ENCODE measurements around the gene ERLIN1. TPM values are rescaled to one million over a fixed set of nuclear protein-coding genes. Genes with fewer than 3 reads are reported as not detected.

ERLIN1 gene
- total RNA-seq, 1 experiment from 2014 or later = 23.5 TPM

DNA sequence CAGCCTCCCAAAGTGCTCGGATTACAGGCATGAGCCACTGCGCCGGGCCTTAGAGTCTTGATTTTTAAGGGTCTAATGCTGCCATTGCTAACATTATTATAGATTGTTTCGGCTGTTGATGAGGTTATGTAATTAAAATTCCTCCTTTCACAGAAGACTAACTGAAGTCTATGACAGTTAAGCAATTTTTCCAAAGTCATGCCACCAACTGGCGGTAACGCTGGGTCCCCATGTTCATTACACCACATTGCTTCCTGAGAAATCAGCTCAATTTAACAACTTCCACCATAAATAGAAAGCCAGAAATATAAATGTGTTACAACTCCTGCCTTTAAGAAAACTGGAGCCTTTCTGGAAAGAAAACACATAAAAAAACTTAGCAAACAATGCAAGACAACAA is 3.5 kb downstream of the ERLIN1 start (continued):
- no peak for TF ChIP-seq TEAD1 (CRISPR knock-in tag; IDR thresholded peaks at IDR 0.05)
- no peak for TF ChIP-seq SMAD3 (CRISPR knock-in tag; IDR thresholded peaks at IDR 0.05; ENCODE audit: borderline replicate concordance)
- no peak for TF ChIP-seq MYBL2 (CRISPR knock-in tag; IDR thresholded peaks at IDR 0.05)
- TF ChIP-seq, protein P1, sequence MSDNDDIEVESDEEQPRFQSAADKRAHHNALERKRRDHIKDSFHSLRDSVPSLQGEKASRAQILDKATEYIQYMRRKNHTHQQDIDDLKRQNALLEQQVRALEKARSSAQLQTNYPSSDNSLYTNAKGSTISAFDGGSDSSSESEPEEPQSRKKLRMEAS (CRISPR knock-in tag; IDR thresholded peaks at IDR 0.05) = no peak
- TF ChIP-seq ATF1 (CRISPR knock-in tag; IDR thresholded peaks at IDR 0.05) = no peak

GRCh38 chr10:100175875-100176274 is 10.0 kb downstream of the ERLIN1 start:
- ChIA-PET CTCF (no interaction called here), POLR2A (no interaction called here)
- no peak for ATAC-seq
- Mint-ChIP-seq H3K36me3 (peaks cover 30% of the 10 kb centered on the region), H3K4me1 (no peaks in the 10 kb centered on the region), H3K27ac (no peak overlapping the region), H3K27me3 (ENCODE audit: low read depth) (no peaks in the 10 kb centered on the region), H3K4me3 (no peak overlapping the region), H3K9me3 (no peaks in the 10 kb centered on the region)
- no peak for DNase-seq (ENCODE audit: low spot score)
- TF ChIP-seq, protein P2, sequence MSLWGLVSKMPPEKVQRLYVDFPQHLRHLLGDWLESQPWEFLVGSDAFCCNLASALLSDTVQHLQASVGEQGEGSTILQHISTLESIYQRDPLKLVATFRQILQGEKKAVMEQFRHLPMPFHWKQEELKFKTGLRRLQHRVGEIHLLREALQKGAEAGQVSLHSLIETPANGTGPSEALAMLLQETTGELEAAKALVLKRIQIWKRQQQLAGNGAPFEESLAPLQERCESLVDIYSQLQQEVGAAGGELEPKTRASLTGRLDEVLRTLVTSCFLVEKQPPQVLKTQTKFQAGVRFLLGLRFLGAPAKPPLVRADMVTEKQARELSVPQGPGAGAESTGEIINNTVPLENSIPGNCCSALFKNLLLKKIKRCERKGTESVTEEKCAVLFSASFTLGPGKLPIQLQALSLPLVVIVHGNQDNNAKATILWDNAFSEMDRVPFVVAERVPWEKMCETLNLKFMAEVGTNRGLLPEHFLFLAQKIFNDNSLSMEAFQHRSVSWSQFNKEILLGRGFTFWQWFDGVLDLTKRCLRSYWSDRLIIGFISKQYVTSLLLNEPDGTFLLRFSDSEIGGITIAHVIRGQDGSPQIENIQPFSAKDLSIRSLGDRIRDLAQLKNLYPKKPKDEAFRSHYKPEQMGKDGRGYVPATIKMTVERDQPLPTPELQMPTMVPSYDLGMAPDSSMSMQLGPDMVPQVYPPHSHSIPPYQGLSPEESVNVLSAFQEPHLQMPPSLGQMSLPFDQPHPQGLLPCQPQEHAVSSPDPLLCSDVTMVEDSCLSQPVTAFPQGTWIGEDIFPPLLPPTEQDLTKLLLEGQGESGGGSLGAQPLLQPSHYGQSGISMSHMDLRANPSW (CRISPR knock-in tag; conservative IDR thresholded peaks at IDR 0.05; ENCODE audit: low read depth) = no peak
- TF ChIP-seq USF1 (CRISPR knock-in tag; IDR thresholded peaks at IDR 0.05) (no peak), ETV6 (CRISPR knock-in tag; IDR thresholded peaks at IDR 0.05) (no peak), IRF2 (CRISPR knock-in tag; IDR thresholded peaks at IDR 0.05; ENCODE audit: borderline replicate concordance, low read depth) (no peak), AFF4 (CRISPR knock-in tag; IDR thresholded peaks at IDR 0.05; ENCODE audit: borderline replicate concordance) (no peak), ZBTB21 (CRISPR knock-in tag; IDR thresholded peaks at IDR 0.05; ENCODE audit: borderline replicate concordance) (no peak), NR3C1 (CRISPR knock-in tag; conservative IDR thresholded peaks at IDR 0.05; ENCODE audit: low read depth) (no peak), RELA (CRISPR knock-in tag; IDR thresholded peaks at IDR 0.05; ENCODE audit: borderline replicate concordance) (no peak), JUN (CRISPR knock-in tag; IDR thresholded peaks at IDR 0.05) (no peak), CREM (CRISPR knock-in tag; IDR thresholded peaks at IDR 0.05) (no peak), ZNF671 (CRISPR knock-in tag; IDR thresholded peaks at IDR 0.05) (no peak), GABPB1 (CRISPR knock-in tag; IDR thresholded peaks at IDR 0.05) (no peak), ZNF219 (CRISPR knock-in tag; IDR thresholded peaks at IDR 0.05; ENCODE audit: borderline replicate concordance) (no peak), ZNF425 (CRISPR knock-in tag; conservative IDR thresholded peaks at IDR 0.05) (no peak)
- TF ChIP-seq, protein P3, sequence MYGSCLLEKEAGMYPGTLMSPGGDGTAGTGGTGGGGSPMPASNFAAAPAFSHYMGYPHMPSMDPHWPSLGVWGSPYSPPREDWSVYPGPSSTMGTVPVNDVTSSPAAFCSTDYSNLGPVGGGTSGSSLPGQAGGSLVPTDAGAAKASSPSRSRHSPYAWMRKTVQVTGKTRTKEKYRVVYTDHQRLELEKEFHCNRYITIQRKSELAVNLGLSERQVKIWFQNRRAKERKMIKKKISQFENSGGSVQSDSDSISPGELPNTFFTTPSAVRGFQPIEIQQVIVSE (CRISPR knock-in tag; IDR thresholded peaks at IDR 0.05; ENCODE audit: borderline replicate concordance) = no peak
- TF ChIP-seq, protein P4, sequence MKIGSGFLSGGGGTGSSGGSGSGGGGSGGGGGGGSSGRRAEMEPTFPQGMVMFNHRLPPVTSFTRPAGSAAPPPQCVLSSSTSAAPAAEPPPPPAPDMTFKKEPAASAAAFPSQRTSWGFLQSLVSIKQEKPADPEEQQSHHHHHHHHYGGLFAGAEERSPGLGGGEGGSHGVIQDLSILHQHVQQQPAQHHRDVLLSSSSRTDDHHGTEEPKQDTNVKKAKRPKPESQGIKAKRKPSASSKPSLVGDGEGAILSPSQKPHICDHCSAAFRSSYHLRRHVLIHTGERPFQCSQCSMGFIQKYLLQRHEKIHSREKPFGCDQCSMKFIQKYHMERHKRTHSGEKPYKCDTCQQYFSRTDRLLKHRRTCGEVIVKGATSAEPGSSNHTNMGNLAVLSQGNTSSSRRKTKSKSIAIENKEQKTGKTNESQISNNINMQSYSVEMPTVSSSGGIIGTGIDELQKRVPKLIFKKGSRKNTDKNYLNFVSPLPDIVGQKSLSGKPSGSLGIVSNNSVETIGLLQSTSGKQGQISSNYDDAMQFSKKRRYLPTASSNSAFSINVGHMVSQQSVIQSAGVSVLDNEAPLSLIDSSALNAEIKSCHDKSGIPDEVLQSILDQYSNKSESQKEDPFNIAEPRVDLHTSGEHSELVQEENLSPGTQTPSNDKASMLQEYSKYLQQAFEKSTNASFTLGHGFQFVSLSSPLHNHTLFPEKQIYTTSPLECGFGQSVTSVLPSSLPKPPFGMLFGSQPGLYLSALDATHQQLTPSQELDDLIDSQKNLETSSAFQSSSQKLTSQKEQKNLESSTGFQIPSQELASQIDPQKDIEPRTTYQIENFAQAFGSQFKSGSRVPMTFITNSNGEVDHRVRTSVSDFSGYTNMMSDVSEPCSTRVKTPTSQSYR (CRISPR knock-in tag; IDR thresholded peaks at IDR 0.05) = no peak
- TF ChIP-seq, protein P1 (CRISPR knock-in tag; IDR thresholded peaks at IDR 0.05) = no peak
- TF ChIP-seq, protein P5, sequence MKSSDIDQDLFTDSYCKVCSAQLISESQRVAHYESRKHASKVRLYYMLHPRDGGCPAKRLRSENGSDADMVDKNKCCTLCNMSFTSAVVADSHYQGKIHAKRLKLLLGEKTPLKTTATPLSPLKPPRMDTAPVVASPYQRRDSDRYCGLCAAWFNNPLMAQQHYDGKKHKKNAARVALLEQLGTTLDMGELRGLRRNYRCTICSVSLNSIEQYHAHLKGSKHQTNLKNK (CRISPR knock-in tag; IDR thresholded peaks at IDR 0.05) = no peak

Measured in WTC11 (cell line).